ENCODE data around the gene DKK2.

GRCh38 chr4:107027379-107027778, 8.7 kb downstream of the DKK2 start:
- no peak for TF ChIP-seq CTCF (IDR thresholded peaks at IDR 0.05)
- TF ChIP-seq POLR2A (IDR thresholded peaks at IDR 0.05) = no peak
